T-helper 2 cell (primary cell): ENCODE data around the gene AFG1L.
"Not testable (repeated sequence)": the region's sequence is repeated elsewhere in the genome, so short reads cannot be mapped to it uniquely, and the experiment has no call there.

Source experiments
- DNase-seq, 5 experiments: peaks; one replicate each; pipeline versions ENCODE4 v3.0.0 to v3.0.0-alpha.2; 2012 to 2022

AFG1L gene

GRCh38 chr6:108291091-108291490, 3.8 kb upstream of the AFG1L start:
- no peak for DNase-seq

GRCh38 chr6:108292561-108292960, 2.3 kb upstream of the AFG1L start:
- not testable (repeated sequence) for DNase-seq

- no peak for DNase-seq
These were observed 1.1 kb upstream of the AFG1L start for GRCh38 chr6:108293527-108294296.

- no peak for DNase-seq
These were observed 542 bp upstream of the AFG1L start for GRCh38 chr6:108294297-108294726.

GRCh38 chr6:108295676-108296075, 822 bp downstream of the AFG1L start:
- no peak for DNase-seq

- no peak for DNase-seq
These were observed 7.5 kb downstream of the AFG1L start for GRCh38 chr6:108302386-108302785.

- DNase-seq: no peak
These were observed 9.8 kb downstream of the AFG1L start for GRCh38 chr6:108304646-108305045.

GRCh38 chr6:108308641-108309040, 13.8 kb downstream of the AFG1L start:
- not testable (repeated sequence) for DNase-seq

- no peak for DNase-seq
These were observed 15.0 kb downstream of the AFG1L start for GRCh38 chr6:108309844-108310243.

- DNase-seq: no peak
These were observed 17.8 kb downstream of the AFG1L start for GRCh38 chr6:108312605-108313004.

GRCh38 chr6:108321253-108321747, 26.4 kb downstream of the AFG1L start:
- no peak for DNase-seq

- DNase-seq: no peak
These were observed 27.9 kb downstream of the AFG1L start for GRCh38 chr6:108322728-108323127.

GRCh38 chr6:108323710-108324466, 29.0 kb downstream of the AFG1L start:
- no peak for DNase-seq

- not testable (repeated sequence) for DNase-seq
These were observed 35.4 kb downstream of the AFG1L start for GRCh38 chr6:108330221-108330785.

- DNase-seq: no peak
These were observed 36.0 kb downstream of the AFG1L start for GRCh38 chr6:108330806-108331205.

- DNase-seq: no peak
These were observed 37.1 kb downstream of the AFG1L start for GRCh38 chr6:108331982-108332381.

- DNase-seq: no peak
These were observed 42.1 kb downstream of the AFG1L start for GRCh38 chr6:108336971-108337370.

- DNase-seq: no peak
These were observed 42.9 kb downstream of the AFG1L start for GRCh38 chr6:108337721-108338120.

- no peak for DNase-seq
These were observed 46.5 kb downstream of the AFG1L start for GRCh38 chr6:108341372-108341771.

GRCh38 chr6:108343894-108344293, 49.0 kb downstream of the AFG1L start:
- no peak for DNase-seq

- DNase-seq: peak in 1 of 5 experiments; percentile 84
These were observed 53.9 kb downstream of the AFG1L start for GRCh38 chr6:108348655-108349349.

GRCh38 chr6:108350528-108350927, 55.7 kb downstream of the AFG1L start:
- no peak for DNase-seq

GRCh38 chr6:108353853-108354252, 59.0 kb downstream of the AFG1L start:
- DNase-seq: no peak
